Right lobe of liver (tissue), 4 donors: ENCODE data around the gene DLEC1.

Experiments
- CTCF ChIP-seq, 4 donors: fragments of 200-600 bp in 3 of 4; fragments of 450-650 bp in 1 of 4; IDR thresholded peaks; one replicate each; pipeline versions ENCODE4 v1.5.1 to v1.8.0; 2016 to 2022; ENCODE audit warnings: antibody characterized with exemption in 4 of 4, mild to moderate bottlenecking in 2 of 4
- POLR2A ChIP-seq: fragments of 450-650 bp; IDR thresholded peaks from one replicate; pipeline ENCODE4 v1.6.1; 2017; ENCODE audit warnings: antibody characterized with exemption, mild to moderate bottlenecking
- donor health status: DM: no; HTN: no; CAD: no.
- donor health status: DM: no; HTN: no; CAD: no.
- donor health status: DM: no; HTN: yes; CAD: no.

DNA sequence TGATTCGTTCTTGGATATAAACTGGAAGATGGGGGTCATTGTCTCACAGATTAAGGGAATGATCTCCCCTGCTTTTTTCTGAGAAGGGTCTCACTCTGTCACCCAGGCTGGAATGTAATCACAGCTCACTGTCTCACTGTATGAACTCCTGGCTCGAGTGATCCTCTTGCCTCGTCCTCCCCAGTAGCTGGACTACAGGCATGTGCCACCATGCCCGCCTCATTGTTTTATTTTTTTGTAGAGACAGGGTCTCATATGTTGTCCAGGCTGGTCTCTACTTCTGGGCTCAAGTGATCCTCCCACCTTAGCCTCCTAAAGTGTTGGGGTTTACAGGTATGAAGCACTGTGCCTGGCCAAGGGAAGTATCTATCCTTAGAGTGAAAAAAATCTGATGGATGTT lies 131.7 kb downstream of the DLEC1 start:
- TF ChIP-seq POLR2A (no peak), CTCF (IDR thresholded peaks at IDR 0.05) (no peak)
